ENCODE results near the gene YWHAG. TPM values are rescaled to one million over a fixed set of nuclear protein-coding genes. Genes with fewer than 3 reads are reported as not detected.

The YWHAG gene
- total and polyA plus RNA-seq, 2 of the 13 experiments (the other 11 are each of a cell fraction or from before 2014, with no cell fraction given) = 36.9 to 67.5 TPM

DNA sequence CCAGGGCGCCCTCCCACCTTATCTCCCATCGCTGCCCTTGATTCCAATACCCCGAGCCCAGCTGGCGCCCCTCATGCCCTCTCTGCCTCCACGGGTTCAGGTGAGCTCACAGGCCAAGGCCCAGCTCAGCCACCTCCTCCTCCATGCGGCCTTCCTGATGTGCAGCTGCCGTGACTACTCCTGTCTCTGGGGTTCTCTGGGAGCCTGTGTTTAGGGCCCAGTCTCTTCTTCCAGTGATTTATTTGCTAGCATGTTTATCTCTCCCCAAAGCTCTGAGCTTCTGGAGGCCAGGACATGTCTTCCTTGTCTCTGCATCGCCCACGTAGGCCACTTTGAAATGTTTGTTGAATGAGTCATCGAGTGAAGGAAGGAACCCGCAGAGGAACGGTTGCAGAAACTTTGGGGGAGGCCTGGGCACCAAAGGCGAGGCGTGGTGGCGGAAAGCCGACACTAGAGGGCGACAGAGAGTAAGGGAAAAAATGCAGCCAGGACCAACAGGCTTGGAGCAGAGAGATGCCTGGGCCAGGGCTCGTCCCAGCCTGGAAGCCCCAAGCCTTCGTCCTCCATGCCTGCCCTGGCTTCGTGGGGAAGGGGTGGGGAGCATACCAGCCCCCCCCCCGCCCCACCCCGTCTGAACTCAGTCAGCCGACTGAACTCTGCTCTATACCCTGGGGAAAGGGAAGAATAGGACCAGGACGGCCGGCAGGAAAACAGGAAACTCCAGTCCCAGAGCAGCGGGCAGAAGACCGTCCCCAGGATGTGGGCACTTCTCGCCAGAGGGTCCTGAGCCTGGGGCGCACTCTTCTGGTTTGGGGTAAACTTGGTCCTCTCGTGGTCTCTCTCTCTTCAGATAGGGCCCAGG is 67.2 kb downstream of the YWHAG start:
- H3K79me2 ChIP-seq (ENCODE audit: insufficient read depth, low read length) = no peaks in the 10 kb centered on the region
- H3K9ac ChIP-seq (ENCODE audit: insufficient read depth, low read depth, low read length) = peak overlapping the region; percentile 82
- peaks cover 66% of the 10 kb centered on the region for H3K4me1 ChIP-seq (ENCODE audit: insufficient read depth, low read length)
- H3K27me3 ChIP-seq (ENCODE audit: control insufficient read depth in 1 of 2, insufficient read depth in 2 of 2, low read length in 2 of 2) = peaks cover 0 to 6% of the 10 kb centered on the region in 2 experiments; a peak in 3 of 5 replicates
- H3K27ac ChIP-seq (ENCODE audit: extremely low read length, insufficient read depth, low read length) = peak overlapping the region; percentile 89
- 9% methylated on average over 18 of the region's 30 CpGs for WGBS (ENCODE audit: low lambda C conversion rate)
- ChIA-PET CTCF (ENCODE audit: low intra/inter-chr PET ratio, low total read pairs) (interaction anchor here (0.9 to 8.6 kb wide), 3 partner anchors 21 to 113 kb away, joined by 3 to 179 read pairs (median 11); no protein-coding TSS in a partner anchor), POLR2A (interaction anchor here (0.9 to 2.6 kb wide), 10 partner anchors 13 to 124 kb away, joined by 3 to 56 read pairs (median 5); partner anchors contain the start of genes HSPB1 and YWHAG)
- H3K9me3 ChIP-seq (ENCODE audit: low read length) = no peaks in the 10 kb centered on the region
- peak overlapping the region; percentile 99 for H3K4me2 ChIP-seq (ENCODE audit: low read depth, low read length)
- in situ Hi-C loops (cut with HindIII; ENCODE audit: extremely low pct_ligation_motif_present, low pct_unique_long_range_greater_than_20kb) = no loop called here
- peak; percentile 91 for FAIRE-seq
- intact Hi-C loops (cut with micrococcal nuclease; ENCODE audit: unreplicated experiment) = loop anchor here (1.0 to 2.0 kb wide), 2 partner anchors 15 to 23 kb away; no protein-coding TSS in a partner anchor
- ATAC-seq = peak; percentile 85
- H2AFZ ChIP-seq (ENCODE audit: low read length) = peak overlapping the region; percentile 90
- no TSS peak for BruUV-seq (replicated peaks)
- no peaks in the 10 kb centered on the region for H3K36me3 ChIP-seq (replicated peaks in 1 of 2; ENCODE audit: control insufficient read depth in 1 of 2, insufficient read depth in 2 of 2, low read length in 2 of 2)
- peak; percentile 88 for DNase-seq (ENCODE audit: low spot score)
- H4K20me1 ChIP-seq (ENCODE audit: insufficient read depth, low read length) = no peaks in the 10 kb centered on the region
- H3K4me3 ChIP-seq (replicated peaks in 1 of 3; ENCODE audit: insufficient read depth in 1 of 3, low read depth in 2 of 3, low read length in 3 of 3) = peak overlapping the region; percentile 65 to 75 (median 66)
- TF ChIP-seq, protein P1, sequence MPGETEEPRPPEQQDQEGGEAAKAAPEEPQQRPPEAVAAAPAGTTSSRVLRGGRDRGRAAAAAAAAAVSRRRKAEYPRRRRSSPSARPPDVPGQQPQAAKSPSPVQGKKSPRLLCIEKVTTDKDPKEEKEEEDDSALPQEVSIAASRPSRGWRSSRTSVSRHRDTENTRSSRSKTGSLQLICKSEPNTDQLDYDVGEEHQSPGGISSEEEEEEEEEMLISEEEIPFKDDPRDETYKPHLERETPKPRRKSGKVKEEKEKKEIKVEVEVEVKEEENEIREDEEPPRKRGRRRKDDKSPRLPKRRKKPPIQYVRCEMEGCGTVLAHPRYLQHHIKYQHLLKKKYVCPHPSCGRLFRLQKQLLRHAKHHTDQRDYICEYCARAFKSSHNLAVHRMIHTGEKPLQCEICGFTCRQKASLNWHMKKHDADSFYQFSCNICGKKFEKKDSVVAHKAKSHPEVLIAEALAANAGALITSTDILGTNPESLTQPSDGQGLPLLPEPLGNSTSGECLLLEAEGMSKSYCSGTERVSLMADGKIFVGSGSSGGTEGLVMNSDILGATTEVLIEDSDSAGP (CRISPR knock-in tag; IDR thresholded peaks at IDR 0.05; ENCODE audit: borderline replicate concordance) = peak; percentile 61; the same call in 1 of the 2 replicates
- TF ChIP-seq SOX5 (CRISPR knock-in tag; IDR thresholded peaks at IDR 0.05; ENCODE audit: borderline replicate concordance) = peak; percentile 62; the same call in 1 of the 2 replicates
- TF ChIP-seq, protein P2, sequence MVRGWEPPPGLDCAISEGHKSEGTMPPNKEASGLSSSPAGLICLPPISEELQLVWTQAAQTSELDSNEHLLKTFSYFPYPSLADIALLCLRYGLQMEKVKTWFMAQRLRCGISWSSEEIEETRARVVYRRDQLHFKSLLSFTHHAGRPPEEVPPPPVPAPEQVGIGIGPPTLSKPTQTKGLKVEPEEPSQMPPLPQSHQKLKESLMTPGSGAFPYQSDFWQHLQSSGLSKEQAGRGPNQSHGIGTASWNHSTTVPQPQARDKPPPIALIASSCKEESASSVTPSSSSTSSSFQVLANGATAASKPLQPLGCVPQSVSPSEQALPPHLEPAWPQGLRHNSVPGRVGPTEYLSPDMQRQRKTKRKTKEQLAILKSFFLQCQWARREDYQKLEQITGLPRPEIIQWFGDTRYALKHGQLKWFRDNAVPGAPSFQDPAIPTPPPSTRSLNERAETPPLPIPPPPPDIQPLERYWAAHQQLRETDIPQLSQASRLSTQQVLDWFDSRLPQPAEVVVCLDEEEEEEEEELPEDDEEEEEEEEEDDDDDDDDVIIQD (CRISPR knock-in tag; IDR thresholded peaks at IDR 0.05; ENCODE audit: low read depth) = no peak
- peak; percentile 47; the same call in 1 of the 2 replicates for TF ChIP-seq SPEN (CRISPR knock-in tag; IDR thresholded peaks at IDR 0.05; ENCODE audit: low read depth)
- no peak for TF ChIP-seq ZNF652 (CRISPR knock-in tag; IDR thresholded peaks at IDR 0.05; ENCODE audit: borderline replicate concordance, low read depth)
- TF ChIP-seq, protein P3, sequence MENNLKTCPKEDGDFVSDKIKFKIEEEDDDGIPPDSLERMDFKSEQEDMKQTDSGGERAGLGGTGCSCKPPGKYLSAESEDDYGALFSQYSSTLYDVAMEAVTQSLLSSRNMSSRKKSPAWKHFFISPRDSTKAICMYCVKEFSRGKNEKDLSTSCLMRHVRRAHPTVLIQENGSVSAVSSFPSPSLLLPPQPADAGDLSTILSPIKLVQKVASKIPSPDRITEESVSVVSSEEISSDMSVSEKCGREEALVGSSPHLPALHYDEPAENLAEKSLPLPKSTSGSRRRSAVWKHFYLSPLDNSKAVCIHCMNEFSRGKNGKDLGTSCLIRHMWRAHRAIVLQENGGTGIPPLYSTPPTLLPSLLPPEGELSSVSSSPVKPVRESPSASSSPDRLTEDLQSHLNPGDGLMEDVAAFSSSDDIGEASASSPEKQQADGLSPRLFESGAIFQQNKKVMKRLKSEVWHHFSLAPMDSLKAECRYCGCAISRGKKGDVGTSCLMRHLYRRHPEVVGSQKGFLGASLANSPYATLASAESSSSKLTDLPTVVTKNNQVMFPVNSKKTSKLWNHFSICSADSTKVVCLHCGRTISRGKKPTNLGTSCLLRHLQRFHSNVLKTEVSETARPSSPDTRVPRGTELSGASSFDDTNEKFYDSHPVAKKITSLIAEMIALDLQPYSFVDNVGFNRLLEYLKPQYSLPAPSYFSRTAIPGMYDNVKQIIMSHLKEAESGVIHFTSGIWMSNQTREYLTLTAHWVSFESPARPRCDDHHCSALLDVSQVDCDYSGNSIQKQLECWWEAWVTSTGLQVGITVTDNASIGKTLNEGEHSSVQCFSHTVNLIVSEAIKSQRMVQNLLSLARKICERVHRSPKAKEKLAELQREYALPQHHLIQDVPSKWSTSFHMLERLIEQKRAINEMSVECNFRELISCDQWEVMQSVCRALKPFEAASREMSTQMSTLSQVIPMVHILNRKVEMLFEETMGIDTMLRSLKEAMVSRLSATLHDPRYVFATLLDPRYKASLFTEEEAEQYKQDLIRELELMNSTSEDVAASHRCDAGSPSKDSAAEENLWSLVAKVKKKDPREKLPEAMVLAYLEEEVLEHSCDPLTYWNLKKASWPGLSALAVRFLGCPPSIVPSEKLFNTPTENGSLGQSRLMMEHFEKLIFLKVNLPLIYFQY (CRISPR knock-in tag; IDR thresholded peaks at IDR 0.05; ENCODE audit: borderline replicate concordance) = peak; percentile 88; the same call in 1 of the 2 replicates
- TF ChIP-seq ZNF644 (CRISPR knock-in tag; IDR thresholded peaks at IDR 0.05; ENCODE audit: low read depth) = peak; percentile 43; the same call in 1 of the 2 replicates
- TF ChIP-seq REXO4 (CRISPR knock-in tag; IDR thresholded peaks at IDR 0.05; ENCODE audit: borderline replicate concordance) = no peak
- peak; percentile 37; the same call in 1 of the 2 replicates for TF ChIP-seq ZFX (CRISPR knock-in tag; IDR thresholded peaks at IDR 0.05; ENCODE audit: low read depth)
- no peak for TF ChIP-seq CAMTA2 (CRISPR knock-in tag; IDR thresholded peaks at IDR 0.05; ENCODE audit: borderline replicate concordance)
- peak; percentile 55; the same call in 1 of the 2 replicates for TF ChIP-seq GFI1 (CRISPR knock-in tag; IDR thresholded peaks at IDR 0.05; ENCODE audit: borderline replicate concordance)
- peak; percentile 36; the same call in 1 of the 2 replicates for TF ChIP-seq FOXO1 (CRISPR knock-in tag; IDR thresholded peaks at IDR 0.05)
- TF ChIP-seq ZNF350 (CRISPR knock-in tag; IDR thresholded peaks at IDR 0.05; ENCODE audit: borderline replicate concordance, low read depth) = peak; percentile 55; the same call in 1 of the 2 replicates
- peak; percentile 91 for TF ChIP-seq TEAD3 (CRISPR knock-in tag; optimal IDR thresholded peaks at IDR 0.05; ENCODE audit: borderline replicate concordance)
- 0 out of 2 replicates have a peak, but pooled peaks have one; percentile 44 for TF ChIP-seq MIER2 (CRISPR knock-in tag; IDR thresholded peaks at IDR 0.05)
